IPS-15b (cell line): ENCODE measurements around the gene NCLN.
"Not testable (repeated sequence)": the region's sequence is repeated elsewhere in the genome, so short reads cannot be mapped to it uniquely, and the experiment has no call there.

ENCODE experiments used
- H3K27me3 ChIP-seq: one replicate; pipeline ENCODE4 v1.6.1; 2013; ENCODE audit warnings: low read length; ENCODE audit not compliant: control insufficient read depth, insufficient read depth
- H3K36me3 ChIP-seq: one replicate; pipeline ENCODE4 v1.6.1; 2013; ENCODE audit warnings: low read length; ENCODE audit not compliant: control insufficient read depth, insufficient read depth
- H3K4me1 ChIP-seq: one replicate; pipeline ENCODE4 v1.6.1; 2013; ENCODE audit warnings: mild to moderate bottlenecking, low read length; ENCODE audit not compliant: control insufficient read depth, insufficient read depth
- H3K4me3 ChIP-seq: one replicate; pipeline ENCODE4 v1.5.1; 2013; ENCODE audit warnings: low read depth, low read length
- H3K9ac ChIP-seq: one replicate; pipeline ENCODE4 v1.6.1; 2013; ENCODE audit warnings: low read depth, mild to moderate bottlenecking, low read length
- H3K9me3 ChIP-seq: one replicate; pipeline ENCODE4 v1.6.1; 2013; ENCODE audit warnings: mild to moderate bottlenecking, low read length; ENCODE audit not compliant: control insufficient read depth, insufficient read depth

Gene NCLN

GRCh38 chr19:3229888-3230496 lies 44.3 kb downstream of the NCLN start:
- H3K9me3 ChIP-seq, result no peaks in the 10 kb centered on the region
- H3K27me3 ChIP-seq, result peaks cover 2% of the 10 kb centered on the region
- H3K9ac ChIP-seq, result no peak overlapping the region
- H3K4me3 ChIP-seq, result no peak overlapping the region
- H3K4me1 ChIP-seq, result peaks cover 6% of the 10 kb centered on the region
- H3K36me3 ChIP-seq, result no peaks in the 10 kb centered on the region

DNA sequence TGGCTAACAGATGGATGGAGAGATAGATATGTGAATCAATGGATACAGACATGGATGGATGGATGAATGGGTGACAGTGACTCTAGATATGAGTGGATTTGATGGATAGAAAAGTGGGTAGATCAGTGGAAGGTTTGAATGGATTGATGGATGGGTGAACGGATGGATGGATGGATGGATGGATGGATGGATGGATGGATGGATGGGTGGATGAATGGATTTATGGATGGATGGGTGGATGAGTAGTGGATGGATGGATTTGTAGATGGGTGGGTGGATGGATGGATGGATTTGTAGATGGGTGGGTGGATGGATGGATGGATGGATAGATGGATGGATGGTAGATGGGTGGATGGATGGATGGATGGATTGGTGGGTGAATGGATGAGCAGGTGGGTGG lies 45.6 kb downstream of the NCLN start:
- H3K27me3 ChIP-seq, result no peaks in the 10 kb centered on the region
- H3K9ac ChIP-seq, result no peak overlapping the region

GRCh38 chr19:3233116-3233515 lies 47.4 kb downstream of the NCLN start:
- Histone ChIP-seq H3K4me3 (no peak overlapping the region), H3K9me3 (no peaks in the 10 kb centered on the region), H3K9ac (no peak overlapping the region), H3K36me3 (no peaks in the 10 kb centered on the region), H3K27me3 (no peaks in the 10 kb centered on the region), H3K4me1 (peaks cover 6% of the 10 kb centered on the region)

More for the DNA sequence above, 45.6 kb downstream of the NCLN start:
- Histone ChIP-seq H3K36me3 (no peaks in the 10 kb centered on the region), H3K4me3 (no peak overlapping the region), H3K4me1 (peaks cover 6% of the 10 kb centered on the region), H3K9me3 (no peaks in the 10 kb centered on the region)

- H3K9me3 ChIP-seq, result no peaks in the 10 kb centered on the region
- H3K9ac ChIP-seq, result no peak overlapping the region
- H3K36me3 ChIP-seq, result no peaks in the 10 kb centered on the region
- peaks cover 6% of the 10 kb centered on the region for H3K4me1 ChIP-seq
- no peak overlapping the region for H3K4me3 ChIP-seq
- no peaks in the 10 kb centered on the region for H3K27me3 ChIP-seq
These were observed 48.1 kb downstream of the NCLN start for GRCh38 chr19:3233831-3234230.

DNA sequence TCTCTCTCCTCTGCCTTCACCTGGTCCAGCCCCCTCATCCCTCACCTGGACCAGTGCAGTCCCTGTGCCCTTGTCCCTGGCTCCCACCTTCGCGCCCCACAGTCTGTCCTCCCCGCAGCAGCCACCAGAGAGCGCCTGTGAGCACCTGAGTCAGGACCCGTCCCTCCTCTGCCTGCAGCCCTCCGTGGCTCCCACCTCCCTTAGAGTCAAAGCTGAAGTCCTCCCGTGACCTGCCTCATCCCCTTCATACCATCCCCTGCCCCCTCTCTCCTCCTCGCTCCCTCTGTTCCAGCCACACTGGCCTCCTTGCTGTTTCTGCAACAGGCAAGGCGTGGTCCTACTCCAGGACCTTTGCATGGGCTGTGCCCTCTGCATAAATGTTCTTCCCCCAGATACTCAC lies 49.1 kb downstream of the NCLN start:
- H3K9ac ChIP-seq, result no peak overlapping the region
- H3K9me3 ChIP-seq, result no peaks in the 10 kb centered on the region
- H3K4me1 ChIP-seq, result no peaks in the 10 kb centered on the region
- no peaks in the 10 kb centered on the region for H3K27me3 ChIP-seq
- no peaks in the 10 kb centered on the region for H3K36me3 ChIP-seq
- no peak overlapping the region for H3K4me3 ChIP-seq

DNA sequence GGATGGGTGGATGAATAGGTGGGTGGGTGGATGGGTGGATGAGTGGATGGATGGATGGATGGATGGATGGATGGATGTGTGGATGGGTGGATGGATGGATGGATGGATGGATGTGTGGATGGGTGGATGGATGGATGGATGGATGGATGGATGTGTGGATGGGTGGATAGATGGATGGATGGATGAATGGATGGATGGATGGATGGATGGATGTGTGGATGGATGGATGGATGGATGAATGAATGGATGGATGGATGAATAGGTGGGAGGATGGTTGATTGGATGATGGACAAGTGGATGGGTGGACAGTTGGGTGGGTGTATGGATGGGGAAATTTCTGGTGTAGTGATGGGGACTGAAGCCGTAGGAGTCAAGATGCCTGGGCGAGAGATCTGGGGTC lies 49.9 kb downstream of the NCLN start:
- H3K27me3 ChIP-seq, result not testable (repeated sequence)

GRCh38 chr19:3236272-3236671 lies 50.5 kb downstream of the NCLN start:
- Histone ChIP-seq H3K4me1 (no peaks in the 10 kb centered on the region), H3K27me3 (no peaks in the 10 kb centered on the region)

More for the DNA sequence above, 49.9 kb downstream of the NCLN start:
- H3K36me3 ChIP-seq, H3K4me3 ChIP-seq, H3K4me1 ChIP-seq, H3K9ac ChIP-seq, H3K9me3 ChIP-seq: not testable (repeated sequence)

DNA sequence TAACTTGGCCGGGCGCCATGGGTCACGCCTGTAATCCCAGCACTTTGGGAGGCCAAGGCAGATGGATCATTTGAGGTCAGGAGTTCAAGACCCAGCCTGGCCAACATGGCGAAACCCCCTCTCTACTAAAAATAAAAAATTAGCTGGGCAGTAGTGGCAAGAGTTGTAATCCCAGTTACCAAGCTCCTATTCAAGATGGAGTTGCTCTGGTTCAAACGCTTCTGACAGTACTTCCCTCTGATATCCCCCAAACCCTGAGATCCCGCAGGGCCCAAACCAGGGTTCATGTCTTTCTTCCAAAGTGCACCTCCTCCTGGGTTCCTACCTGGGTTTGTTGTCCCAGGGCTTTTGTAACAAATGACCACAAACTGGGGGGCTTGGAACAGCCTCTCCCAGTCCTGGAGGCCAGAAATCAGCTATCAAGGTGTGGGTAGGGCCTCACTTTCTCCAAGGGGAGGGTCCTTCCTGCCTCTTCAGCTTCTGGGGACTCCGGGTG lies 52.4 kb downstream of the NCLN start:
- Histone ChIP-seq H3K9ac (no peak overlapping the region), H3K4me1 (no peaks in the 10 kb centered on the region), H3K27me3 (no peaks in the 10 kb centered on the region), H3K4me3 (no peak overlapping the region), H3K9me3 (no peaks in the 10 kb centered on the region), H3K36me3 (no peaks in the 10 kb centered on the region)

More at GRCh38 chr19:3236272-3236671, 50.5 kb downstream of the NCLN start:
- H3K9me3 ChIP-seq, result no peaks in the 10 kb centered on the region
- no peaks in the 10 kb centered on the region for H3K36me3 ChIP-seq
- no peak overlapping the region for H3K9ac ChIP-seq
- no peak overlapping the region for H3K4me3 ChIP-seq

GRCh38 chr19:3239367-3239766 lies 53.6 kb downstream of the NCLN start:
- Histone ChIP-seq H3K27me3 (no peaks in the 10 kb centered on the region), H3K4me1 (no peaks in the 10 kb centered on the region), H3K9me3 (no peaks in the 10 kb centered on the region), H3K36me3 (no peaks in the 10 kb centered on the region), H3K9ac (no peak overlapping the region), H3K4me3 (no peak overlapping the region)

- peaks cover 2% of the 10 kb centered on the region for H3K27me3 ChIP-seq
- no peak overlapping the region for H3K4me3 ChIP-seq
- no peak overlapping the region for H3K9ac ChIP-seq
- no peaks in the 10 kb centered on the region for H3K9me3 ChIP-seq
- H3K36me3 ChIP-seq, result no peaks in the 10 kb centered on the region
- no peaks in the 10 kb centered on the region for H3K4me1 ChIP-seq
These were observed 58.3 kb downstream of the NCLN start for GRCh38 chr19:3243819-3244700.

- Histone ChIP-seq H3K4me3 (no peak overlapping the region), H3K9ac (no peak overlapping the region), H3K9me3 (no peaks in the 10 kb centered on the region), H3K36me3 (no peaks in the 10 kb centered on the region), H3K4me1 (no peaks in the 10 kb centered on the region), H3K27me3 (peaks cover 2% of the 10 kb centered on the region)
These were observed 59.3 kb downstream of the NCLN start for GRCh38 chr19:3245050-3245449.
